Measurements from ENCODE around the gene SLC4A1AP.

The SLC4A1AP gene

GRCh38 chr2:27721335-27721734, 57.6 kb downstream of the SLC4A1AP start:
- DNase-seq (ENCODE audit: low read depth), result no peak

GRCh38 chr2:27721884-27722485, 58.3 kb downstream of the SLC4A1AP start:
- DNase-seq (ENCODE audit: low read depth), result no peak

- no peak for DNase-seq (ENCODE audit: low read depth)
Measured at GRCh38 chr2:27723372-27724144, 59.9 kb downstream of the SLC4A1AP start.

GRCh38 chr2:27724191-27724590, 60.5 kb downstream of the SLC4A1AP start:
- DNase-seq (ENCODE audit: low read depth), result no peak

DNA sequence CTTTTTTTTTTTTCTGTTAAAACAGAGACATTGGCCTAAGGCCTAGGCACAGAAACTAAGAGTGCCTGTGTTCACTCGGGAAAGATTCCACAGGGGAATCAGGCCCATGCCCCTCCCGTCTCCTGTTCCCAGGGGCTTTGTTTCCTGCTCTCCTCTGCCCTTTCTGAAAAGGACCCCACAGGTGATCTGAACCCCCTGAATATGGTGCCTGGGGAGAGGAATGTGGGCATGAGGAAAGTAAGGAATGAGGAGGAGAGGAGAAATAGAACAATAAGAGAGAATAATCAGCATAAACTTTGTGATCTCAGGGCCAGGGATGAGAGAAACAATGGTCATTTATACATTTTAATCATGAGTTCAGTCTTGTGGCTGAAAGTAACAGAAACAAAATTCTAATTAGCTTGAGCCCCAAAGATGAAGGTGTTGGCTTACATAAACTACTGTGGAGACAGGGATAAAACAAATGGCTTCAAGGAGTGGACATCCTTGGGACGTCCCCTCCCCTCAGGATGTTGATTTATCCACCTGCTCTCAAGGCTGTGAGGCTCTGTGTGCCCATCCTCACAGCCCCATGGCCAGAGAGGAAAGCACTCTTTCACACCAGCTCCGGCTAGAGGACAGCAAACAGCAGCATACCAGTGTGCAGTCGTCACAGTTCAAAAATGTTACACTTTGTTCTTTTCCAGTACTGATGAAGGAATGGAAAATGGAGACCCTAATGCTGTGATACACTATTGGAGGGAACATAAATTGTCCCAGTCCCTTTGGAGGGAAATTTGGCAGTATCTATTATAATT, 61.4 kb downstream of the SLC4A1AP start:
- no peak for DNase-seq (ENCODE audit: low read depth)

GRCh38 chr2:27727257-27727656, 63.6 kb downstream of the SLC4A1AP start:
- DNase-seq (ENCODE audit: low read depth), result no peak

- DNase-seq (ENCODE audit: low read depth), result no peak
Measured at GRCh38 chr2:27728081-27728858, 64.6 kb downstream of the SLC4A1AP start.

- DNase-seq (ENCODE audit: low read depth), result no peak
Measured at GRCh38 chr2:27729198-27729597, 65.5 kb downstream of the SLC4A1AP start.

DNA sequence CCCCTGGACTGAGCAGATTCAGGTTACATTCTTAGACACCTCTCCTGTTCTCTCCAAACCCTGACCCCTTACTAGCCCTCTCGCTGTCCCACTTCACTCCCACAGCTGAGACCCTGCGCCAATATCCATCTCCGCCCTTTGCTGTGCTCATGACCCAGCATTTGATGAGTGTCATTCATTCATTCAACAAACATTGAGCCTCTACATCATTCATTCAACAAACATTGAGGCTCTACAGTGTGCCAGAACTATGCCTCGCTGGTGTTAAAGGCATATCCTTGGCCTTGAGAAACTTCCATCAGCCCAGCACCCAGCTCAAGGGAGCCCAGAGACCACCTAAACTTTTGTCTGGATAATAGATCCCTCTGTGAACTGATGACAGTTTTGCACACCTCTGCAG, 65.9 kb downstream of the SLC4A1AP start:
- no peak for DNase-seq (ENCODE audit: low read depth)

DNA sequence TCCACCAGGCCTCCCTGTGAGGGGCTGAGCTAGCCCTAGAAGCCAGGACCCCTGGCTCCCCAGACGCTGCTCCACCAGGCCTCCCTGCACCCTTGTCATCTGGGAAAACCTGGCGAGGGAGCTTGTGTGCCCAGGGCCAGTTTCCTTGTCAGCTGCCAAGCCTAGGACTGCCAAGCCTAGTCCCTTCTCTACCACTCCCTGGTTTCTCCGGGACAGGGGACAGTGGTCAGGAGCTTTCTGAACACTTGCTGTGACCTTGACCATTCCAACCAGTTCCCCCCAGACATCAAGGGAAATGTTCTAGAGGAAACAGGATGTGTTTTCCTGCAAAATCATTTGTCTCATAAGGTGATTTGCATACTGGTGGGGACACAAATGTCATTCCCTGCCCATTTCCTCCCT, 66.6 kb downstream of the SLC4A1AP start:
- no peak for DNase-seq (ENCODE audit: low read depth)

DNA sequence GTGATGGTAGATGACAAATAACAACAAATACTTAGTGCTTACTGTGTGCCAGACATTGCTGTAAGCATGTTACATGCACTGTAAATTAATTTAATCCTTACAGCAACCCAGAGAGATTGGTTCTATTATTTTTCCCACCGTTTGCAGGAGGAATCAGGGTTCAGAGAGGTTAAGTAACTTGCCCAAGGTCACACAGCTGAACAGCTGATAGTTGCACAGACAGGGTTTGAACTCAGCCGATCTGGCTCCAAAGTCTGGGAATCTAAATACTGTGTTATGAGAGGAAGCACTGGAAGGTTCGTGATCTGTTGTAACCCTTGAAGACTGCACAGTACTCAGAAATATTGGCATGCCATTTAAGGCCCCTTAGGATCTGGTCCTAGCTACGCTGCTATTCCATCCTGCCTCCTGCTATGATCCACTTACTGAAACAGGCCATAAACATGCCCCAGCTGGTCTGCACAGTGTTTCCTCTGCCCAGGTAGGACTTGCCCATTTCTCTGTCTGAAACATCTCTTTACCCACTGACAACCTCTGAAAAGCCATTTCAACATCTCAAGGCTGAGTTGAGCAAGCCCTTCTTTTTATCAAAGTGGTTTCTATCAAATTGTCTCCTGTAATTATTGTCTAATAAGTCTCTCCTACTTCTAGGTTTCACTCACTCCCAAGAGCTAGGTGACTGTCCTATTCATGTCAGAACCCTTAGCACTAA, 67.4 kb downstream of the SLC4A1AP start:
- no peak for DNase-seq (ENCODE audit: low read depth)

DNA sequence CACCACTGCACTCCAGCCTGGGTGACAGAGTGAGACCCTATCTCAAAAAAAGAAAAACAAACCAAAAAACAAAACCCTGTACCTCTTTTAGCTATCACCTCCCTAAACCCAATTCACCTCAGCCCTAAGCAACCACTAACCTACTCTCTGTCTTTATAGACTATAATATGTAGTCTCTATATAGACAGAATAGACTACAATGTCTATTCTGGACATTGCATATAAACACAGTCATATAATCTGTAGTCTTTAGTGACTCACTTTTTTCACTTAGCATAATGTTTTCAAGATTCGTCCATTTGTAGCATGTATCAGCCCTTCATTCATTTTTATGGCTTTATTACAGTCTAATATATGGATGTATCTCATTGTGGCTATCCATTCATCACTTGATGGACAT, 70.6 kb downstream of the SLC4A1AP start:
- DNase-seq (ENCODE audit: low read depth), result no peak

DNA sequence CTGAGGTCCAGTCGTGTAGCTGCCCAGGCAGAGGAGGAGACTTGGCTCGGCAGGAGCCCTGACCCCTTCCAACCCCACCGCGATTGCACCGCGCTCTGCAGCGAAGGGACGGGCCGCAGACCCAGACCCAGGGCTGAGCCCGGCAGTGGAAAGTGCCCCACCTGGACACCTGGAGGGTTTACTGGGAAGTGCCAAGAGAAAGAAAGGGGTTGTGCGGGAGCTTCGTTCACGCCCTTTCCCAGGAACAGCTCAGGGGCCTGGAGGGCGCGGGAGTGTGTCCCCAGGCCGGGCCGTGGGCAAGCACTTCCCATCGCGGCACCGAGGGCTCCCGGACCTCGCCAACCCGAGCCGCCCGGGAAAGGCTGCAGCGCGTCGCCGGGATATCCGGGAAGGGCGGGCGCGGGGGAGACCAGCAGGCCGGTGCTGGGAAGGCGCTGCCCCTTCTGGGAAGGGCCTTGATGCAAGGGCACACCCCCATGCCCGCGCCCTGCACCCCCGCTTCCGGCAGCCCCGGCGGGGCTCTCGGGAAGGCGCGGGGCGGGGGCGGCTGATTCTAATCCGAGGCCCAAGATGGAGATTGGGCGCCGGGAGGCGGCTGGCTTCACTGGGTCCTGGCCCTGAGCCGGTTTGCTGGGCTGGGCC, 71.7 kb downstream of the SLC4A1AP start:
- peak; percentile 28 for DNase-seq (ENCODE audit: low read depth)

DNA sequence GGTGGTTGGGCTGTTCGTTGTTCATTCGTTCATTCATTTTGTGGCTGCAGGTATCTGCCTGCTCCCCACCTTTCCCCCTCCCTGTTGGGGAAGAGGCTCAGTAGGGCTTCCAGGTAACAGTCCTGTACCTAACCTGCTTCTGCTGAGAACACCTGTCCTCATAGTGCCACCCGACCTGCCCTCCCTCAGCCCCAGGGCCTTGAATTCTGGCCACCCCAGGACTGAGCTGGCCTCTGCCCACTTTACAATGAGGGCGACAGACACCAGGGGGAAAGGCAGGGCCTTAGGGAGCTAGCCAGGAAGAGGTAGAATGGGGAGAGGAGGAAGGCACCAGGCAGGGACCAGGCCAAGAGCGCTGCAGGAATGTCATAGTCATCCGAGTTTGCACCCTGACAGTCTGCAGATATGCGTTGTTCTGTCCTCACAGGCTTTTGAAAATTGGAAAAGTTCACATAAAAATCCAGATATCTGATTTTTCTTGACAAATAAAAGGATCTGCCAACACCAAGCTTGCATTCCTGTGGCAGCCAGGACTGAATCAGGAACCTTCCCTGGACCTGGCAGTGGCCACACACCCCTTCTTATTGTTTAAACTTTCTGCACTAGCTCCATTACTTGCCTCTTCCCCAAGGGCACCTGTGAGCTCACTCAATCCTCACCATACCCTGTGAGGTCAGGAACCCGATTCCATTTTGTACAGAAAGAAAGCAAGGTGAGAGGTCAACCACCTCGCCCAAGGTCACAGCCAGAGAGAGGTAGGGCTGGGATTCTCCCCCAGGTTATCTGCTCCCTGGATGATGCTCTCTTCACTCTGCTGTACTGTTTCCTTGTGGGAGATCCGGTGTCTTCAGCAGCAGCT, 72.6 kb downstream of the SLC4A1AP start:
- DNase-seq (ENCODE audit: low read depth), result no peak

- DNase-seq (ENCODE audit: low read depth), result no peak
Measured at GRCh38 chr2:27736890-27737204, 73.2 kb downstream of the SLC4A1AP start.

- no peak for DNase-seq (ENCODE audit: low read depth)
Measured at GRCh38 chr2:27737676-27738348, 74.1 kb downstream of the SLC4A1AP start.

- DNase-seq (ENCODE audit: low read depth), result no peak
Measured at GRCh38 chr2:27738349-27739057, 74.8 kb downstream of the SLC4A1AP start.

- DNase-seq (ENCODE audit: low read depth), result no peak
Measured at GRCh38 chr2:27739058-27739373, 75.3 kb downstream of the SLC4A1AP start.

- DNase-seq (ENCODE audit: low read depth), result no peak
Measured at GRCh38 chr2:27741673-27742072, 78.0 kb downstream of the SLC4A1AP start.
